HCT116 (cell line): Measurements from ENCODE around the gene NABP1.

Source experiments
- CBX3 ChIP-seq: IDR thresholded peaks from 2 replicates; pipeline ENCODE4 v1.6.1; 2012; ENCODE audit warnings: low read depth
- CTCF ChIP-seq, 3 experiments: fragments of 200-600 bp in 1 of 3; sonication (generic) in 1 of 3; IDR thresholded peaks in 2 of 3; conservative IDR thresholded peaks in 1 of 3; 2 replicates each; pipeline ENCODE4 v1.5.1; 2012 to 2017; ENCODE audit warnings: low read depth in 2 of 3, low read length in 2 of 3, antibody characterized with exemption in 1 of 3, borderline replicate concordance in 1 of 3, control low read depth in 1 of 3, mild to moderate bottlenecking in 1 of 3, mixed read lengths in 1 of 3, mixed run types in 1 of 3, moderate library complexity in 1 of 3; ENCODE audit not compliant: insufficient read depth in 1 of 3
- EZH2phosphoT487 ChIP-seq: fragments of 200-600 bp; IDR thresholded peaks from 2 replicates; pipeline ENCODE4 v1.6.1; 2018; ENCODE audit warnings: antibody characterized with exemption, borderline replicate concordance
- JUND ChIP-seq: IDR thresholded peaks from 2 replicates; pipeline ENCODE4 v1.6.1; 2012
- MAX ChIP-seq: IDR thresholded peaks from 2 replicates; pipeline ENCODE4 v1.6.1; 2012
- POLR2A ChIP-seq: IDR thresholded peaks from 2 replicates; pipeline ENCODE4 v1.7.0; 2011; ENCODE audit warnings: borderline replicate concordance; ENCODE audit not compliant: insufficient read depth, insufficient read length; ENCODE audit errors: extremely low read depth
- POLR2AphosphoS5 ChIP-seq: IDR thresholded peaks from 2 replicates; pipeline ENCODE4 v1.6.1; 2011; ENCODE audit warnings: mild to moderate bottlenecking, low read depth, low read length, moderate library complexity
- RAD21 ChIP-seq: IDR thresholded peaks from 2 replicates; pipeline ENCODE4 v1.6.1; 2012; ENCODE audit warnings: low read depth, mild to moderate bottlenecking
- REST ChIP-seq: IDR thresholded peaks from 2 replicates; pipeline ENCODE4 v1.6.1; 2012; ENCODE audit warnings: low read depth
- TCF7L2 ChIP-seq: IDR thresholded peaks from 2 replicates; pipeline ENCODE4 v1.7.0; 2011; ENCODE audit warnings: borderline replicate concordance, inconsistent platforms; ENCODE audit not compliant: insufficient read depth, insufficient read length; ENCODE audit errors: extremely low read depth

- TF ChIP-seq POLR2A (no peak), CTCF (IDR thresholded peaks at IDR 0.05 in 2 of 3, conservative IDR thresholded peaks at IDR 0.05 in 1 of 3; ENCODE audit: borderline replicate concordance in 1 of 3, insufficient read depth in 1 of 3, low read depth in 2 of 3, low read length in 2 of 3) (peak; percentile 11 to 26 (median 22); a peak in 2 of 6 replicates), TCF7L2 (no peak), JUND (no peak), RAD21 (no peak; the same call in 1 of the 2 replicates), REST (no peak), EZH2phosphoT487 (no peak), MAX (no peak), CBX3 (no peak), POLR2AphosphoS5 (no peak)
Measured at GRCh38 chr2:191728750-191729624, 51.1 kb downstream of the NABP1 start.
